Activated naive CD8-positive, alpha-beta T cell treated with anti-CD3 and anti-CD28 coated beads, Interleukin-2, amount 50 U/mL, for 24 hours (primary cell): ENCODE results near the gene DDC.
"Not testable (repeated sequence)": the region's sequence is repeated elsewhere in the genome, so short reads cannot be mapped to it uniquely, and the experiment has no call there.

ENCODE experiments used
- ATAC-seq: fragments of 150-1000 bp; cut with Tn5 transposase; one replicate; pipeline ENCODE4 v1.10.0; 2021
- DNase-seq: peaks from one replicate; pipeline ENCODE4 v3.0.0; 2021
- H3K27ac Mint-ChIP-seq: one replicate; pipeline ENCODE4 v1.8.0; 2021; ENCODE audit warnings: mild to moderate bottlenecking, mixed read lengths
- H3K27me3 Mint-ChIP-seq: one replicate; pipeline ENCODE4 v1.8.0; 2021; ENCODE audit warnings: mixed read lengths
- H3K36me3 Mint-ChIP-seq: one replicate; pipeline ENCODE4 v1.8.0; 2021; ENCODE audit warnings: low read depth, mixed read lengths
- H3K4me1 Mint-ChIP-seq: one replicate; pipeline ENCODE4 v1.8.0; 2021; ENCODE audit warnings: mixed read lengths
- H3K4me3 Mint-ChIP-seq: one replicate; pipeline ENCODE4 v1.8.0; 2021; ENCODE audit warnings: mild to moderate bottlenecking, moderate library complexity, mixed read lengths
- H3K9me3 Mint-ChIP-seq: one replicate; pipeline ENCODE4 v1.8.0; 2021; ENCODE audit warnings: mixed read lengths

The DDC gene

GRCh38 chr7:50463035-50463434 lies 102.2 kb downstream of the DDC start:
- ATAC-seq (no peak), DNase-seq (no peak)
- no peaks in the 10 kb centered on the region for H3K36me3 Mint-ChIP-seq
- no peaks in the 10 kb centered on the region for H3K9me3 Mint-ChIP-seq
- H3K27ac Mint-ChIP-seq = no peak overlapping the region
- no peak overlapping the region for H3K4me3 Mint-ChIP-seq
- peaks cover under 1% of the 10 kb centered on the region for H3K27me3 Mint-ChIP-seq
- peaks cover 10% of the 10 kb centered on the region for H3K4me1 Mint-ChIP-seq

GRCh38 chr7:50462361-50462760 lies 102.8 kb downstream of the DDC start:
- H3K9me3 Mint-ChIP-seq = no peaks in the 10 kb centered on the region
- no peak overlapping the region for H3K27ac Mint-ChIP-seq
- no peaks in the 10 kb centered on the region for H3K36me3 Mint-ChIP-seq
- peaks cover 3% of the 10 kb centered on the region for H3K4me1 Mint-ChIP-seq
- H3K27me3 Mint-ChIP-seq = no peaks in the 10 kb centered on the region
- ATAC-seq (no peak), DNase-seq (no peak)
- H3K4me3 Mint-ChIP-seq = no peak overlapping the region

GRCh38 chr7:50461695-50462094 lies 103.5 kb downstream of the DDC start:
- Mint-ChIP-seq H3K36me3 (no peaks in the 10 kb centered on the region), H3K27ac (no peak overlapping the region), H3K27me3 (no peaks in the 10 kb centered on the region), H3K9me3 (no peaks in the 10 kb centered on the region), H3K4me3 (no peak overlapping the region), H3K4me1 (peaks cover 2% of the 10 kb centered on the region)
- DNase-seq (no peak), ATAC-seq (no peak)

GRCh38 chr7:50459183-50459582 lies 106.0 kb downstream of the DDC start:
- H3K4me3 Mint-ChIP-seq, DNase-seq, H3K27ac Mint-ChIP-seq, ATAC-seq, H3K4me1 Mint-ChIP-seq, H3K27me3 Mint-ChIP-seq, H3K36me3 Mint-ChIP-seq, H3K9me3 Mint-ChIP-seq: not testable (repeated sequence)

- H3K27me3 Mint-ChIP-seq, H3K27ac Mint-ChIP-seq, H3K4me3 Mint-ChIP-seq, H3K36me3 Mint-ChIP-seq, H3K9me3 Mint-ChIP-seq, H3K4me1 Mint-ChIP-seq, DNase-seq, ATAC-seq: not testable (repeated sequence)
Observed at GRCh38 chr7:50458651-50459050, 106.6 kb downstream of the DDC start.

- Mint-ChIP-seq H3K4me1 (peaks cover 2% of the 10 kb centered on the region), H3K9me3 (no peaks in the 10 kb centered on the region), H3K27ac (no peak overlapping the region), H3K27me3 (no peaks in the 10 kb centered on the region), H3K36me3 (no peaks in the 10 kb centered on the region), H3K4me3 (no peak overlapping the region)
- DNase-seq (no peak), ATAC-seq (no peak)
Observed at GRCh38 chr7:50456371-50457123, 108.7 kb downstream of the DDC start.

GRCh38 chr7:50455658-50456057 lies 109.5 kb downstream of the DDC start:
- ATAC-seq (no peak), DNase-seq (no peak)
- no peaks in the 10 kb centered on the region for H3K9me3 Mint-ChIP-seq
- H3K27ac Mint-ChIP-seq = no peak overlapping the region
- no peak overlapping the region for H3K4me3 Mint-ChIP-seq
- peaks cover 8% of the 10 kb centered on the region for H3K4me1 Mint-ChIP-seq
- H3K36me3 Mint-ChIP-seq = no peaks in the 10 kb centered on the region
- no peaks in the 10 kb centered on the region for H3K27me3 Mint-ChIP-seq

GRCh38 chr7:50454968-50455367 lies 110.2 kb downstream of the DDC start:
- ATAC-seq = no peak
- H3K27me3 Mint-ChIP-seq = no peaks in the 10 kb centered on the region
- H3K4me1 Mint-ChIP-seq = peaks cover 12% of the 10 kb centered on the region
- no peak overlapping the region for H3K4me3 Mint-ChIP-seq
- DNase-seq = no peak
- H3K9me3 Mint-ChIP-seq = no peaks in the 10 kb centered on the region
- H3K36me3 Mint-ChIP-seq = no peaks in the 10 kb centered on the region
- no peak overlapping the region for H3K27ac Mint-ChIP-seq

GRCh38 chr7:50450590-50451032 lies 114.6 kb downstream of the DDC start:
- Mint-ChIP-seq H3K4me1 (peaks cover 45% of the 10 kb centered on the region), H3K36me3 (peaks cover 19% of the 10 kb centered on the region), H3K27ac (peak overlapping the region; percentile 79), H3K4me3 (peak overlapping the region; percentile 90), H3K27me3 (no peaks in the 10 kb centered on the region), H3K9me3 (no peaks in the 10 kb centered on the region)
- DNase-seq = peak; percentile 37
- peak; percentile 6 for ATAC-seq

GRCh38 chr7:50449881-50450589 lies 115.2 kb downstream of the DDC start, which contains the start of gene FIGNL1:
TSS of gene FIGNL1 (minus strand) at chr7:50450350. CDS start at chr7:50447287, 3,063 bp downstream.
- DNase-seq (peak; percentile 87), ATAC-seq (peak; percentile 91)
- H3K4me3 Mint-ChIP-seq = peak within 1 kb of the TSS; percentile 90
- H3K36me3 Mint-ChIP-seq = peaks cover 25% of the 10 kb centered on the region
- peak within 1 kb of the TSS; percentile 79 for H3K27ac Mint-ChIP-seq
- H3K4me1 Mint-ChIP-seq = peaks cover 51% of the 10 kb centered on the region
- H3K27me3 Mint-ChIP-seq = no peaks in the 10 kb centered on the region
- H3K9me3 Mint-ChIP-seq = no peaks in the 10 kb centered on the region

- ATAC-seq (no peak), DNase-seq (no peak)
- Mint-ChIP-seq H3K4me1 (peaks cover 54% of the 10 kb centered on the region), H3K9me3 (no peaks in the 10 kb centered on the region), H3K27me3 (no peaks in the 10 kb centered on the region), H3K4me3 (peak overlapping the region; percentile 90), H3K36me3 (peaks cover 30% of the 10 kb centered on the region), H3K27ac (peak overlapping the region; percentile 79)
Observed at GRCh38 chr7:50449501-50449880, 115.7 kb downstream of the DDC start.

GRCh38 chr7:50448823-50449222 lies 116.4 kb downstream of the DDC start:
- peaks cover 58% of the 10 kb centered on the region for H3K4me1 Mint-ChIP-seq
- H3K9me3 Mint-ChIP-seq = no peaks in the 10 kb centered on the region
- H3K27me3 Mint-ChIP-seq = no peaks in the 10 kb centered on the region
- DNase-seq = no peak
- peak overlapping the region; percentile 90 for H3K4me3 Mint-ChIP-seq
- no peak for ATAC-seq
- peak overlapping the region; percentile 79 for H3K27ac Mint-ChIP-seq
- H3K36me3 Mint-ChIP-seq = peaks cover 37% of the 10 kb centered on the region

GRCh38 chr7:50446542-50446960 lies 118.7 kb downstream of the DDC start:
- Mint-ChIP-seq H3K27ac (peak overlapping the region; percentile 59), H3K4me3 (peak overlapping the region; percentile 3), H3K9me3 (no peaks in the 10 kb centered on the region), H3K4me1 (peaks cover 58% of the 10 kb centered on the region), H3K27me3 (no peaks in the 10 kb centered on the region), H3K36me3 (peaks cover 44% of the 10 kb centered on the region)
- peak; percentile 47 for ATAC-seq
- DNase-seq = no peak

GRCh38 chr7:50436133-50436806 lies 128.9 kb downstream of the DDC start:
- Mint-ChIP-seq H3K27me3 (no peaks in the 10 kb centered on the region), H3K4me1 (no peaks in the 10 kb centered on the region), H3K9me3 (no peaks in the 10 kb centered on the region), H3K27ac (no peak overlapping the region), H3K4me3 (no peak overlapping the region), H3K36me3 (peaks cover 28% of the 10 kb centered on the region)
- DNase-seq = no peak
- no peak for ATAC-seq
